Measurements from ENCODE around the gene AGAP1. TPM values are rescaled to one million over a fixed set of nuclear protein-coding genes. Genes with fewer than 3 reads are reported as not detected.

Gene AGAP1
- polyA plus RNA-seq, 1 experiment: 12.4 TPM

DNA sequence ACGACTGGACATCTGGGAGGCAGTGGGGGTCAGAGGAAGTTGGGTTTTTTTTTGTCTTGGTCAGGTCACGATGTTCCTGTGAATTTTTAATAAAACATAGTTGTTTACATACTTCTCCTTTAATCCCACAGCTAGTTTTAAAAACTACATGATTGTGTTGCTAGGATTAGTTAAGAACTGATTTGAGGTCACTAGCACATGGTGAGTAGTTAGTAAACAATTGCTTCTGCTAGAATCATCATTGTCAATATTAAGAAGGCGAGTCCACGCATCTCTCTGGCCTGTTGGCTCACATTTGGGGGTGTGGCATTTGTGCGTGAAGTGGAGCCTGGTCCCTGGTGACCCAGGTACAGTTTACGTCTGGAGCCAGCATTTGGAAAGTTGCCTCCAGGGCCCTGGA, 59.4 kb downstream of the AGAP1 start:
- DNase-seq (ENCODE audit: low read depth, low spot score): no peak
- Histone ChIP-seq H3K9me3 (ENCODE audit: control insufficient read depth, insufficient read depth, low read length) (no peaks in the 10 kb centered on the region), H3K27ac (ENCODE audit: low read depth, low read length) (no peak overlapping the region), H3K4me3 (ENCODE audit: low read depth, low read length) (no peak overlapping the region), H3K27me3 (ENCODE audit: control insufficient read depth, insufficient read depth, low read length) (no peaks in the 10 kb centered on the region)
- CTCF ChIA-PET: no interaction called here
- TF ChIP-seq, protein P1, sequence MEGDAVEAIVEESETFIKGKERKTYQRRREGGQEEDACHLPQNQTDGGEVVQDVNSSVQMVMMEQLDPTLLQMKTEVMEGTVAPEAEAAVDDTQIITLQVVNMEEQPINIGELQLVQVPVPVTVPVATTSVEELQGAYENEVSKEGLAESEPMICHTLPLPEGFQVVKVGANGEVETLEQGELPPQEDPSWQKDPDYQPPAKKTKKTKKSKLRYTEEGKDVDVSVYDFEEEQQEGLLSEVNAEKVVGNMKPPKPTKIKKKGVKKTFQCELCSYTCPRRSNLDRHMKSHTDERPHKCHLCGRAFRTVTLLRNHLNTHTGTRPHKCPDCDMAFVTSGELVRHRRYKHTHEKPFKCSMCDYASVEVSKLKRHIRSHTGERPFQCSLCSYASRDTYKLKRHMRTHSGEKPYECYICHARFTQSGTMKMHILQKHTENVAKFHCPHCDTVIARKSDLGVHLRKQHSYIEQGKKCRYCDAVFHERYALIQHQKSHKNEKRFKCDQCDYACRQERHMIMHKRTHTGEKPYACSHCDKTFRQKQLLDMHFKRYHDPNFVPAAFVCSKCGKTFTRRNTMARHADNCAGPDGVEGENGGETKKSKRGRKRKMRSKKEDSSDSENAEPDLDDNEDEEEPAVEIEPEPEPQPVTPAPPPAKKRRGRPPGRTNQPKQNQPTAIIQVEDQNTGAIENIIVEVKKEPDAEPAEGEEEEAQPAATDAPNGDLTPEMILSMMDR (IDR thresholded peaks at IDR 0.05; ENCODE audit: low read depth, low read length): no peak
- POLR2A ChIA-PET: no interaction called here

DNA sequence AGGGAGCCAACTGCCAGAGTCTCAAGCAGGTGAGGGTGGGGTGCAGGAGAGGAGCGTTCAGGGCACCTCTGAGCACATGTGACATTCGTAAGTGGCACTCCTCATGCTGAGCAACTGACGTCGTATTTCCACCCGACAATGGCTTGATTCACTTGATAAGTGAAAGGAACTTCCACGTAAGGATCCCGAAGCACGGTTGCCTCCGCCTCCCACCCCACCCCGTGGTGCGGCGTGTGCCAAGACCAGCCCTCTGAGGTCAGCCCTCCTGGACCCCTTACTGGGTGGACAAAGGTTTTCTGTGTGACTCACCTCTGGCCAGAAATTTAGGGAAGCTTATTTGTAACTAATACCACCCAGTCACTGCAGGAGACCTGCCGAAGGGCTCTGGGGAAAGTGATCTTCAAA, 59.9 kb downstream of the AGAP1 start:
- CTCF ChIA-PET: no interaction called here
- H3K27me3 ChIP-seq (ENCODE audit: control insufficient read depth, insufficient read depth, low read length): no peaks in the 10 kb centered on the region
- no peak overlapping the region for H3K27ac ChIP-seq (ENCODE audit: low read depth, low read length)
- H3K4me3 ChIP-seq (ENCODE audit: low read depth, low read length): no peak overlapping the region
- no peaks in the 10 kb centered on the region for H3K9me3 ChIP-seq (ENCODE audit: control insufficient read depth, insufficient read depth, low read length)
- DNase-seq (ENCODE audit: low read depth, low spot score): no peak
- POLR2A ChIA-PET: no interaction called here
- TF ChIP-seq, protein P1 (IDR thresholded peaks at IDR 0.05; ENCODE audit: low read depth, low read length): no peak

DNA sequence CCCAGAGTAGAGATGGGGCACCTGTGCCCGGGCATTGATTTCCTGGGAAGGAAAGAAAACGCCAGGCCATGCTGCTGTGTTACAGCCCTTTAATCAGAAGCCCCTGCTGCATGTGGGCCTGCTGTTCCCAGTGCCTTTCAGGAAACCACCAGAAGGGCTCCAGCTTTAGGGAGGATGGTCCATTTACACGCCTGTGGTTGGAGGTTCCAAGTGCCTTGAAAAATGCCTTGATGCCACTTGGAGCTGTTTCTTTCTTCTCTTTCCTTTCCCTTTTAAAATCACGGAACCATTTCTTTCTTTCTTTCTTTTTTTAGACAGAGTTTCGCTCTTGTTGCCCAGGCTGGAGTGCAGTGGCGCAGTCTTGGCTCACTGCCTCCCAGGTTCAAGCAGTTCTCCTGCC, 60.5 kb downstream of the AGAP1 start:
- TF ChIP-seq, protein P1 (IDR thresholded peaks at IDR 0.05; ENCODE audit: low read depth, low read length): no peak
- CTCF ChIA-PET: no interaction called here
- no peak for DNase-seq (ENCODE audit: low read depth, low spot score)

DNA sequence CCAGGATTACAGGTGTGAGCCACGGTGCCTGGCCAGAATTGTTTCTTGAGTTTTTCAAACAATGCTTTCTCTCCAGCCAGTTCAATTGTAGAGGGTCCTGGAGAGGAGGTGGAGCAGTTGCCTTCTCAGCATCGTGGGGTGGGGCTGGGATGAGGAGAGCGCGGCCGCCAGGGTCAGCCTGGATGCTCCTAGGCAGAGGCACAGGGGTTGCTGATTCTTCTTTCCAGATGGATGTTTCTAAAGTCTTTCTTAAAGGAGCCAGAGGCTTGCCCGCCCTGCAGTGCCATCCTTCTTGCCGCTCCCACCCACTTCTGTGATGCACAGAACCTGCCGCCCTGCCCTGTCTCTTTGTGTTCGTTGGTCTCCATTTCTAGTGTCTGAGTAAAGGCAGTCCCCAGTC, 61.1 kb downstream of the AGAP1 start:
- no peaks in the 10 kb centered on the region; the same call in 1 of the 2 replicates for H3K9me3 ChIP-seq (ENCODE audit: control insufficient read depth, insufficient read depth, low read length)
- ChIA-PET CTCF (no interaction called here), POLR2A (no interaction called here)
- no peak for DNase-seq (ENCODE audit: low read depth, low spot score)
- no peaks in the 10 kb centered on the region for H3K27me3 ChIP-seq (ENCODE audit: control insufficient read depth, insufficient read depth, low read length)
- H3K27ac ChIP-seq (ENCODE audit: low read depth, low read length): no peak overlapping the region
- no peak overlapping the region for H3K4me3 ChIP-seq (ENCODE audit: low read depth, low read length)
- TF ChIP-seq, protein P1 (IDR thresholded peaks at IDR 0.05; ENCODE audit: low read depth, low read length): no peak

More for the DNA sequence above, 60.5 kb downstream of the AGAP1 start:
- no peaks in the 10 kb centered on the region; the same call in 1 of the 2 replicates for H3K9me3 ChIP-seq (ENCODE audit: control insufficient read depth, insufficient read depth, low read length)
- H3K4me3 ChIP-seq (ENCODE audit: low read depth, low read length): no peak overlapping the region
- POLR2A ChIA-PET: no interaction called here
- no peak overlapping the region for H3K27ac ChIP-seq (ENCODE audit: low read depth, low read length)
- no peaks in the 10 kb centered on the region for H3K27me3 ChIP-seq (ENCODE audit: control insufficient read depth, insufficient read depth, low read length)

DNA sequence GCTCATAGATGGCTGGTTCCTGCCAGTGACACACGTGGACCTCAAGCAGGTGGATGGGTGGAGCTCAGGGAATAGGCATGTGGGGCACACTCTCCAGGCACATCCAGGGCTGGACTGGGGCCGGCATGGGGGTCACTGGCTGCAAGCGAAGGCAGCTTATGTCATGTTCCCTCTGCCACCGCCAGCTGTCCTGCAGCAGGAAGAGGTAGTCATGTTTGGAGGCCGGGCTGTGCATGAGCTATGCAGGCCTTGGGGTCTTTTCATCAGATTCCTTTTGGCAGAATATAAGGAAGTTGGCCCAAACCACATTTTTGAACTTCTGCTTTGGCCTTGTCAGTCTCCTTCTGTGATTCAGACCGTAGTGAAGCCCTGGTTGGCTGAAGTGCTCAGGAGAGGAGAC, 61.5 kb downstream of the AGAP1 start:
- TF ChIP-seq, protein P1 (IDR thresholded peaks at IDR 0.05; ENCODE audit: low read depth, low read length): no peak
- CTCF ChIA-PET: no interaction called here
- POLR2A ChIA-PET: no interaction called here
- Histone ChIP-seq H3K9me3 (ENCODE audit: control insufficient read depth, insufficient read depth, low read length) (no peaks in the 10 kb centered on the region; the same call in 1 of the 2 replicates), H3K4me3 (ENCODE audit: low read depth, low read length) (no peak overlapping the region), H3K27me3 (ENCODE audit: control insufficient read depth, insufficient read depth, low read length) (no peaks in the 10 kb centered on the region), H3K27ac (ENCODE audit: low read depth, low read length) (no peak overlapping the region)
- DNase-seq (ENCODE audit: low read depth, low spot score): no peak

Measured in AG04450 (cell line).